ENCODE measurements around the gene NINJ2.

The NINJ2 gene

DNA sequence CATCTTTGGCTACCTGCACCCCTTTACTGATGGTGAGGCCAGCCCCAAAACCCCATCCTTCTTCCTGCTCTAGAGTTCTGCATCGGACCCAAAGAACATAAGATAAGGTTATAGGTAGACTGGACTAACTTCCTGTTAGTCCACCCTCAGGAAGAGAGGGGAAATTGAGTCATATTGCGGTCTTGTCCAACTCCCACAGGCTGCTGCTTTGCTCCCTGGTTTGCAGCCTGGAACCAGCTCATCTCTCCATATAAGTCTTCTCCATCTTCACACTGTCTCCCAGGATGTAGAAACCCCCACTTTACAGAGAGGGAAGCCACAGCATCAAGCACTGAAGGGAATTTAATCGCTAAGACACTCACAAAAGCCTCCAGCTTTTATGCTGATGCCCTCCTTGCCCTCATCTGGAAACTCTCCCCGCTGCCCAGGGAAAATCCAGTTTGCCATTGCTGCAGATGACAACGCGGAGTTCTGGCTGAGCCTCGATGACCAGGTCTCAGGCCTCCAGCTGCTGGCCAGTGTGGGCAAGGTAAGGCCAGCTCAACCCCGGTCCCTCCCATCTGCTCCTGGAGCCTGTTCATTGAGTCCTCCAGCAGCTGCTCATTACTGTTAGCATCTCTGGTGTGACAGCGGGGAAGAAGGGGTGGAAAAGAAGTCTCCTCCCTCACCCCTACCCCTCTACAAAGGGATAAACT, 118.2 kb downstream of the NINJ2 start:
- TF ChIP-seq, protein P1, sequence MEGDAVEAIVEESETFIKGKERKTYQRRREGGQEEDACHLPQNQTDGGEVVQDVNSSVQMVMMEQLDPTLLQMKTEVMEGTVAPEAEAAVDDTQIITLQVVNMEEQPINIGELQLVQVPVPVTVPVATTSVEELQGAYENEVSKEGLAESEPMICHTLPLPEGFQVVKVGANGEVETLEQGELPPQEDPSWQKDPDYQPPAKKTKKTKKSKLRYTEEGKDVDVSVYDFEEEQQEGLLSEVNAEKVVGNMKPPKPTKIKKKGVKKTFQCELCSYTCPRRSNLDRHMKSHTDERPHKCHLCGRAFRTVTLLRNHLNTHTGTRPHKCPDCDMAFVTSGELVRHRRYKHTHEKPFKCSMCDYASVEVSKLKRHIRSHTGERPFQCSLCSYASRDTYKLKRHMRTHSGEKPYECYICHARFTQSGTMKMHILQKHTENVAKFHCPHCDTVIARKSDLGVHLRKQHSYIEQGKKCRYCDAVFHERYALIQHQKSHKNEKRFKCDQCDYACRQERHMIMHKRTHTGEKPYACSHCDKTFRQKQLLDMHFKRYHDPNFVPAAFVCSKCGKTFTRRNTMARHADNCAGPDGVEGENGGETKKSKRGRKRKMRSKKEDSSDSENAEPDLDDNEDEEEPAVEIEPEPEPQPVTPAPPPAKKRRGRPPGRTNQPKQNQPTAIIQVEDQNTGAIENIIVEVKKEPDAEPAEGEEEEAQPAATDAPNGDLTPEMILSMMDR (IDR thresholded peaks at IDR 0.05; ENCODE audit: control insufficient read depth, extremely low read depth, insufficient read depth), result no peak

DNA sequence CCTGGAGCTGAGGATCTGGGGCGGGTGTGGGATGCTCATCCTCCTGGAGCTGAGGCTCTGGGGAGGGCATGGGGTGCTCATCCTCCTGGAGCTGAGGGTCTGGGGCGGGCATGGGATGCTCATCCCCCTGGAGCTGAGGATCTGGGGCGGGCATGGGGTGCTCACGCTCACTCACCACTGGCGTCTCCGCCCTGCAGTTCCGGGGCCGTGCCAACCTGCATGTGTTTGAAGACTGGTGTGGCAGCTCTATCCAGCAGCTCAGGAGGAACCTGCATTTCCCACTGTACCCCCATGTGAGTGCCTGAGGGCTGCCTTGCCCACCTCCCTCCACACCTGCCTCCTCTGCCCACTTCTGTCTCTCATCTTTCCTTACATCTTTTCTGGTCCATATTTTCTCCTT, 119.1 kb downstream of the NINJ2 start:
- no peak for DNase-seq (ENCODE audit: low read depth)
- TF ChIP-seq, protein P1 (IDR thresholded peaks at IDR 0.05; ENCODE audit: control insufficient read depth, extremely low read depth, insufficient read depth), result no peak
- no peak overlapping the region for H3K4me3 ChIP-seq (ENCODE audit: low read depth, low read length)

More for the DNA sequence above, 118.2 kb downstream of the NINJ2 start:
- DNase-seq (ENCODE audit: low read depth), result no peak
- no peak overlapping the region for H3K4me3 ChIP-seq (ENCODE audit: low read depth, low read length)

DNA sequence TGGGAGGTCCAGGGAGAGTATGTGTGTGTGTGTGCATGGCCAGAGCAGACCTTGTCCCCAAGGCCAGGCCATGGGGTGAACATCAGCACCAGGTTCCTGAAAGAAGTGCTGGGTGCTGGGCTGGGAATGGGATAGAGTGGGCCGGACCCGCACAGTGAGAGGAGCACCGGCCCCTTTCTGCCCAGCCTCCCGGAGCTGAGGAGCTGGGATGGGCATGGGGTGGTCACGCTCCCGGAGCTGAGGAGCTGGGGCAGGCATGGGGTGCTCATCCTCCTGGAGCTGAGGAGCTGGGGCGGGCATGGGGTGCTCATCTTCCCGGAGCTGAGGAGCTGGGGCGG, 120.2 kb downstream of the NINJ2 start:
- H3K4me3 ChIP-seq (ENCODE audit: low read depth, low read length), result no peak overlapping the region
- DNase-seq (ENCODE audit: low read depth), result no peak
- TF ChIP-seq, protein P1 (IDR thresholded peaks at IDR 0.05; ENCODE audit: control insufficient read depth, extremely low read depth, insufficient read depth), result no peak

DNA sequence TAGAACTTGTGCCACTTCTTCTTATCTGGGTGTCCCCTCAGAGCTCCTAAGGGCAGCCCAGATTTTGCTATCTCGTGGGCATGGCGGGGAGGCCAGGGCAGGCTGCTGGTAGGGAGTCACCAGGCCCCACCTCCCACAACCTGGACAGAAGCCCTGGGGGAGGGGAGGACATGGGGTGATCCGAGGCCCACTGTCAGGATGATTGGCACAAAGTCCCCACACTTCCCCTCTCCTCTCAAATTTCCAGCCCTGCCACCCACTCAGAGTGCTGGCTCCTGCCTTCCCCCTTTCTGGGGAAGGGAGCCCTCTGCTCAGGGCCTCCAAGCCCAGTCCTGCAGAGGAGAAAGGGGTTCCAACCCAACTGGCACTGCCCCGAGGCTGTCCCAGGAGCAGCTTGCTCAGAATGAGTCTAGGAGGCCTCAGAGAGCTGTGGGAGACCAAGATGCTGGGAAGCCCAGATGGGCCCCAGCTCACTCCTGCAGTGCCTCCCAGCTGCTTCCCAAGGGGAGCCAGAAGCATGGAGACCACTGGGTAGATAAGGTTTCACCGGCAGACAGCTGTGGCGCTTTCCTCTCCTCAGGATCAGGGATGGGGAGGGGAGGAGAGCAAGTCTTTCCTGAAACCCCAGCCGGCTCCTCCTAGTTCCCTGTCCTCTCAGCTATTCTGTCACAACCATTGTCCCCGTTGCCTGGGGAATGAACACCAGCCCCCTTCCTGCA, 120.7 kb downstream of the NINJ2 start:
- TF ChIP-seq, protein P1 (IDR thresholded peaks at IDR 0.05; ENCODE audit: control insufficient read depth, extremely low read depth, insufficient read depth), result no peak
- H3K4me3 ChIP-seq (ENCODE audit: low read depth, low read length), result no peak overlapping the region
- DNase-seq (ENCODE audit: low read depth), result no peak

DNA sequence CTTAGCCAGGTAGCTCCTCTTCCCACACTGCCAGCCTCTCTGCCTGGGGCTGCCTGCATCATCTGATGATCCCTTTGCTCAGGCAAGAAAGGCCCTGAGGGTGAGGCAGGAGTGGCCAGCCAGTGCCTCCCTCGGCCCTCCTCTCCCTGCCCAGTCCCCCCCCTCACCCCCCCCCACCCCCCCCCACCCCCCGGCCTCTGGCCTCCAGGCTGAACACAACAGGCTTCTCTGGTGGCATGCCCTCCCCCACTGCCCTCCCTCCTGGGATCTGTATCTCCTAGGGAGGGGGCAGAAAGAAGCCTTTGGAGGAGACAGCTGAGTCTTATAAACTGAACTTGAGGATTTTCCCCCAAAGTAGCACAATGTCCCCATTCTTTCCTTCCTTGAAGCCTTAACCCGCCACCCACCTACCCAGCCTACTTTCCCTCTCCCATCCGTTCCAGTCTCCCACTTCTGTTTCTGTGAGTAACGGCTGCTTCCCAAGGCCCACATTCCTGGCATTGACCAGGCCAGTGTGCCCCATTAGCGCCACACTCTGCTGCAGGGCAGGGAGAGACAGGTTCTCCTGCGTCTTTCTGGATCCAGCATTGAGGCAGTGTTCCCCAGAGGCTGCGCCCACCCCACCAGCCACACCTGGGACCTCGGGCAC, 121.4 kb downstream of the NINJ2 start:
- DNase-seq (ENCODE audit: low read depth), result no peak
- H3K4me3 ChIP-seq (ENCODE audit: low read depth, low read length), result no peak overlapping the region
- TF ChIP-seq, protein P1 (IDR thresholded peaks at IDR 0.05; ENCODE audit: control insufficient read depth, extremely low read depth, insufficient read depth), result no peak

DNA sequence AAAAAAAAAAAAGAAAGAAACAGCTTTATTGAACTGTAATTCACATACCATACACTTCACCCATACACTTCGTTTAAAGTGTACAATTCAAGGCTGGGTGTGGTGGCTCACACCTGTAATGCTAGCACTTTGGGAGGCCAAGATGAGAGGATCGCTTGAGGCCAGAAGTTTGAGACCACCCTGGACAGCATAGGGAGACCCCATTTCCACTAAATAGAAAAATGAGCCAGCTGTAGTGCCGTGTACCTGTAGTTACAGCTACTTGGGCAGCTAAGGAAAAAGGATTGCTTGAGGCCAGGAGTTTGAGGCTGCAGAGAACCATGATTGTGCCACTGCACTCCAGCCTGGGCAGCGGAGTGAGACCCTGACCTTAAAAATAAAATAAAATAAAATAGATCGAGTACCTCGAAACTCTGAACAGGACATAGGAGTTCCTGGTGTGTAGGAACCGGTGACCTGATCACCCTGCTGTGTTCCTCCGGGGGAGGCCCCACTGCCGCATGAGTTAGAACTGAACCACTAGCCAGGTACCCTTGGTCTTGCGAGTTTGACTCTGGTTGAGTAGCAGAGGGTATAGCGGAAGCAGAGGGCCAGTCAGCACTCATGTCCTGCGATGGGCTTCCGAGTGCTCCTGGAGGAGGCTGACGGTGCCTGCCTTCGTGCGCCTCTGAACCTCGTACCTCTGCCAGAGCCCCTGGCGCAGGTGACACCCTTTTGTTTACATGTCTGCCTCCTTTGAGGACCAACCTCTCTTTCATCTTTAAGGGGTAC, 123.5 kb downstream of the NINJ2 start:
- no peak overlapping the region for H3K4me3 ChIP-seq (ENCODE audit: low read depth, low read length)
- TF ChIP-seq, protein P1 (IDR thresholded peaks at IDR 0.05; ENCODE audit: control insufficient read depth, extremely low read depth, insufficient read depth), result no peak
- DNase-seq (ENCODE audit: low read depth), result no peak

All from LNCaP clone FGC (cell line).